GM12874 (cell line): ENCODE data around the gene CCL22.

ENCODE experiments used
- CTCF ChIP-seq: IDR thresholded peaks from 2 replicates; pipeline ENCODE4 v1.5.1; 2011; ENCODE audit warnings: low read depth, mild to moderate bottlenecking, control low read depth, low read length, moderate library complexity; ENCODE audit not compliant: insufficient read depth

The CCL22 gene

GRCh38 chr16:57407521-57408353 is 49.2 kb downstream of the CCL22 start:
- TF ChIP-seq CTCF = no peak

- no peak for TF ChIP-seq CTCF
These were observed 50.5 kb downstream of the CCL22 start for GRCh38 chr16:57409065-57409464.

GRCh38 chr16:57409870-57410587 is 51.4 kb downstream of the CCL22 start:
- 0 out of 2 replicates have a peak, but pooled peaks have one; percentile 1 for TF ChIP-seq CTCF

GRCh38 chr16:57411362-57411976 is 52.9 kb downstream of the CCL22 start:
- no peak for TF ChIP-seq CTCF

- no peak for TF ChIP-seq CTCF
These were observed 54.0 kb downstream of the CCL22 start for GRCh38 chr16:57412584-57412983.

GRCh38 chr16:57413301-57413730 is 54.7 kb downstream of the CCL22 start:
- TF ChIP-seq CTCF = no peak

GRCh38 chr16:57413733-57414132 is 55.1 kb downstream of the CCL22 start:
- TF ChIP-seq CTCF = no peak
